ENCODE data around the gene IGSF8.

The IGSF8 gene

DNA sequence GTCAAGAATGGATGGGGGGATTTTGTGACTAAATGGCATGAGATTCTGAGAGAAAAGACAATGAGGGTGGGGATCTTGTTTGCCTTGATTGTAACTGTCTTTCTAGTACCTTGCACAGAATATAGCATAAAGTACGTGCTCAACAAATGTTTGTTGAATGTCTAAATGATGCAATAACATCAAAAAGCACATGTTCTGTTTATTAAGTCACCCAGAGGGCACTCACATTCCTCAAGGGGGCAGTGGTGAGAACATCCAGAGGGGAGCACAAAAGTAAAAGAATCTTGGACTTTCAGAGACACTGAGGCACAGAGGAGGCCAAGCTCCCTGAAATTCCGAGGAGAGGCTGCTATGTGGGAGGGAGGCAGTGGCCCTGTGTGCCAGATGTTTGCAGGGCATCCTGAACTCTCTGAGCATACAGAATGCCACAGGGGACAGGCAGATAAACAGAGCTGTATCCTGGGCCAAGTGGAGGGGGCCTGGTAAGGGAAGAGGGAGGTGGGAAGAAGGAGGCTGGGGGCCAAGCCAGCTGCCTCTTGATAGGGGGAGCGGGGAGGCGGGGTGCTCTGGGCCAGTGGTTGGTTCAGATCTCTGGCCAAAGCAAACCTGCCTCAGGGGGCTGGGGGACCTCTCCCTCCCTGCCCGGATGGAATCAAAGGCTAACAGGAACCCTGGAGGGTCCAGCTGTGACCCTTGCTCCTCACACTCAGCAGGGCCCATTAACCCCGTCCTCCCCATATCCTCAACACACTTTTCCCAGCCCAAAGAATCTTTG is 10.7 kb upstream of the IGSF8 start:
- H3K27me3 ChIP-seq (replicated peaks; ENCODE audit: control insufficient read depth, insufficient read depth, low read length) = no peaks in the 10 kb centered on the region; the same call in 1 of the 2 replicates
- DNase-seq (ENCODE audit: extremely low read depth, insufficient read length) = no peak
- no peak overlapping the region for H3K4me3 ChIP-seq (replicated peaks; ENCODE audit: low read depth, low read length)
- H3K36me3 ChIP-seq (ENCODE audit: control insufficient read depth, insufficient read depth, low read length) = no peaks in the 10 kb centered on the region
- TF ChIP-seq CTCF (IDR thresholded peaks at IDR 0.05; ENCODE audit: insufficient read depth, low read length, poor library complexity, severe bottlenecking) = peak; percentile 70

- no peak for TF ChIP-seq CTCF (IDR thresholded peaks at IDR 0.05; ENCODE audit: insufficient read depth, low read length, poor library complexity, severe bottlenecking)
- Histone ChIP-seq H3K36me3 (ENCODE audit: control insufficient read depth, insufficient read depth, low read length) (no peaks in the 10 kb centered on the region), H3K27me3 (replicated peaks; ENCODE audit: control insufficient read depth, insufficient read depth, low read length) (peaks cover 1% of the 10 kb centered on the region; the same call in 1 of the 2 replicates), H3K4me3 (replicated peaks; ENCODE audit: low read depth, low read length) (no peak overlapping the region)
- no peak for DNase-seq (ENCODE audit: extremely low read depth, insufficient read length)
These were observed 9.1 kb upstream of the IGSF8 start for GRCh38 chr1:160107512-160107911.

DNA sequence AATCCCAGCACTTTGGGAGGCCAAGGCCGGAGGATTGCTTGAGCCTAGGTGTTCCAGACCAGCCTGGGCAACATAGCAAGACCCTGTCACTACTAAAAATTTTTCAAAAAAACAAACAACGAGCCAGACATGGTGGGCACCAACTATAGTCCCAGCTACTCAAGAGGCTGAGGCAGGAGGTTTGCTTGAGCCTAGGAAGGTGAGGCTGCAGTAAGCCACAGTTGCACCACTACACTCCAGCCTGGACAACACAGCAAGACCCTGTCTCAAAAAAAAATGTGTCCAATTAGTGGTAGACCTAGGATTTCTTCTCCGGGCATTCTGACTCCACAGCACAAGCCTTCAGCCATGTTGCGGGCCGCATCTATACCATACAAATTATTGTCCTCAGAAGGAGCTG is 6.7 kb upstream of the IGSF8 start:
- no peak for DNase-seq (ENCODE audit: extremely low read depth, insufficient read length)
- Histone ChIP-seq H3K4me3 (replicated peaks; ENCODE audit: low read depth, low read length) (no peak overlapping the region), H3K27me3 (replicated peaks; ENCODE audit: control insufficient read depth, insufficient read depth, low read length) (peaks cover 1% of the 10 kb centered on the region; the same call in 1 of the 2 replicates), H3K36me3 (ENCODE audit: control insufficient read depth, insufficient read depth, low read length) (no peaks in the 10 kb centered on the region)
- no peak for TF ChIP-seq CTCF (IDR thresholded peaks at IDR 0.05; ENCODE audit: insufficient read depth, low read length, poor library complexity, severe bottlenecking)

DNA sequence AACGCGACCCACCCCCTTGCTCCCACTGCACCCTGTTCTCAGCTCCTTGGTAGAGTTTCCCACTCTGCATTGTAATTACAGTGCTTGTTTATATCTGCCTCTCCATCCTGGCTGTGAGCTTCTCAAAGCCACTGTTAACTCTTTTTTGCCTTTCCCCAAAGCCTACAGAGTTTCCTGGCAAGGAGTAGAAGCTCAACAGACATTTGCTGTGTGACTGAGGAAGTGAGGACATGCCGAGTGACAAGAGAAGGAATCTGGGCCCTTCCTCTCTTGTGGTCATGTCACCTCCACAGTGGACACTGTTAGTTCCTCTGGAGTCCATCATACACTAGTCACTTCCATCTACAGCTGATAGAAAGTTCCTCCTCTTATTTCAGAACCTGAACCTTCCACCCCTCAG is 6.1 kb upstream of the IGSF8 start:
- TF ChIP-seq CTCF (IDR thresholded peaks at IDR 0.05; ENCODE audit: insufficient read depth, low read length, poor library complexity, severe bottlenecking) = no peak
- H3K27me3 ChIP-seq (replicated peaks; ENCODE audit: control insufficient read depth, insufficient read depth, low read length) = peaks cover 1% of the 10 kb centered on the region; the same call in 1 of the 2 replicates
- H3K36me3 ChIP-seq (ENCODE audit: control insufficient read depth, insufficient read depth, low read length) = no peaks in the 10 kb centered on the region
- no peak overlapping the region for H3K4me3 ChIP-seq (replicated peaks; ENCODE audit: low read depth, low read length)
- DNase-seq (ENCODE audit: extremely low read depth, insufficient read length) = no peak

GRCh38 chr1:160103658-160104408 is 5.4 kb upstream of the IGSF8 start:
- DNase-seq (ENCODE audit: extremely low read depth, insufficient read length) = no peak
- H3K4me3 ChIP-seq (replicated peaks; ENCODE audit: low read depth, low read length) = no peak overlapping the region
- TF ChIP-seq CTCF (IDR thresholded peaks at IDR 0.05; ENCODE audit: insufficient read depth, low read length, poor library complexity, severe bottlenecking) = no peak
- peaks cover 1% of the 10 kb centered on the region; the same call in 1 of the 2 replicates for H3K27me3 ChIP-seq (replicated peaks; ENCODE audit: control insufficient read depth, insufficient read depth, low read length)
- H3K36me3 ChIP-seq (ENCODE audit: control insufficient read depth, insufficient read depth, low read length) = no peaks in the 10 kb centered on the region

All from GM06990 (cell line).